ENCODE results near the gene RAB11FIP4.

Gene RAB11FIP4

DNA sequence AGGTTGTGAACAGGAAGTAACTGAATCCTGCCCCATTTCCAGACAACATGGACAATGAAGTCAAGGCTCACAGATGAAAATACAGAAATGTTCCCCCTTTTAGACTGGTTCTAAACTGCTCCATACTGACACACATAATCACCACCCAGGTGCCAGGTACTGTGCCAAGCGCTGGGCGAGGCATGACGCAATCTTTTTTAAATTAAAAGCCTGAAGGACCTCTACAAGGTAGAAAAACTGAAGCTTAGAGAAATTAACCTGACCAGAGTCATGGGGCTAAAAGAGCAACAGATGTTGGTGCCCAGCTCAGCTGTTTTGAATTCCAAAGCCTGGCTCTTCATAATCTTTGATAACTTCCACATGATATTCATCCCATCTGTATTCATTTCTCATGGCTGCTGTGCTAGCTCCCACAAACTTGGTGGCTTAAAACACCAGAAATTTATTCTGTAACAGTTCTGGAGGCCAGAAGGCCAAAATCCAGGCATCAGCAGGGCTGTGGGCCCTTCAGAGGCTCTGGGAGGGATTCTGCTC lies 4.9 kb upstream of the RAB11FIP4 start:
- DNase-seq (ENCODE audit: low read depth in 1 of 2, low spot score in 1 of 2): no peak

DNA sequence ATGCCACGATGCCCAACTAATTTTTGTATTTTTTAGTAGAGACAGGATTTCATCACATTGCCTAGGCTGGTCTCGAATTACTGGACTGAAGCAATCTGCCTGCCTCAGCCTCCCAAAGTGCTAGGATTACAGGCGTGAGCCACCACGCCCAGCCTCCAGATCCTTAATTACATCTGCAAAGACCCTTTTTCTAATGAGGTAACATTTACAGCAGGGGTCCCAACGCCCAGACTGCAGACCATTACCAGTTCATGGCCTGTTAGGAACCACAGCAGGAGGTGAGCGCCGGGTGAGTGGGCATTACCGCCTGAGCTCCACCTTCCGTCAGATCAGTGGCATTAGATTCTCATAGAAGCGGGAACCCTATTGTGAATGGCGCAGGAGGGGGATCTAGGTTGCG lies 4.0 kb upstream of the RAB11FIP4 start:
- DNase-seq (ENCODE audit: low read depth in 1 of 2, low spot score in 1 of 2): no peak

- no peak for DNase-seq (ENCODE audit: low read depth in 1 of 2, low spot score in 1 of 2)
These were observed 3.1 kb upstream of the RAB11FIP4 start for GRCh38 chr17:31388351-31388750.

DNA sequence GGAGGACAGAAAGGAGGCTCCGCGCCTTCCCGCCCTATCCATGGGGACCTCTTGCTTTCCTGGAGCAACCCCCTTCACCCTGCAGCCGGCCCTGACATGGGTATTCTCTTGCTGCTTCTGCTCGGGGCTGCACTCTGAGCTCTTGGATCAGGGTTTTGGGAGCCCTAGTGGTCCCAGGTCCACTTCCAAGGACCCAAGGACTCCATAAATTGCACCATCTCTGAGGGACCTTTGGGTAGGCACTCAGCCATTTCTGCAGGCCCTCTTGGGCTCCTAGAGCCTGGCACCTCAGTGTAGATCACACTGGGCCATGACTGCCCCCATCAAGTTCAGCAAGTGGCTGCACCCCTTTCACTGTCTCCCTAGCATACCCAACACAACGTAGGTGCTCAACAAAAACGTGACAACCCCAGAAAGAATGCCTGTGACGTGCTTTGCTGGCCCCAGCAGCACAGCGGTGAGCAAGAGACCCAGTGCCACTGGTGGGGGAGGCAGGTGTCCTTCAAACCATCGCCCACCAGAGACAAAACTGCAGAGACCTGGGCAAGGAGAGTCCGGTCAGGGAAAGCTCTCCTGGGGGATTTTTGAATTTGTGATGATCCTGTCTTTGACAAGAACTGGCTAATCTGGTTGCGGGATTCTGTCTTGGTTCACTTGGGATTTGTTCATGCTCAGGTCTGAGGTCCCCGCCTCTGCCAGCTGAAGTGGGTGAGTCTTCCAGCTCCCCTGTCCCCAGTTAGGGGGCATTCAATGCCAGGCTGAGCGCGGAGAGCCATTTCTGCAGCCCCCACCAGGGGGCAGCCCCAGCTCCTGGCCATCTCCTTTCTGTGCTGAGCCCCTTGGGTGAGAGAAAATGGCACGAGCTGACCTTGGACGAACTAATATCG lies 2.5 kb upstream of the RAB11FIP4 start:
- DNase-seq (ENCODE audit: low read depth in 1 of 2, low spot score in 1 of 2): peak in 1 of 2 donors; percentile 37

DNA sequence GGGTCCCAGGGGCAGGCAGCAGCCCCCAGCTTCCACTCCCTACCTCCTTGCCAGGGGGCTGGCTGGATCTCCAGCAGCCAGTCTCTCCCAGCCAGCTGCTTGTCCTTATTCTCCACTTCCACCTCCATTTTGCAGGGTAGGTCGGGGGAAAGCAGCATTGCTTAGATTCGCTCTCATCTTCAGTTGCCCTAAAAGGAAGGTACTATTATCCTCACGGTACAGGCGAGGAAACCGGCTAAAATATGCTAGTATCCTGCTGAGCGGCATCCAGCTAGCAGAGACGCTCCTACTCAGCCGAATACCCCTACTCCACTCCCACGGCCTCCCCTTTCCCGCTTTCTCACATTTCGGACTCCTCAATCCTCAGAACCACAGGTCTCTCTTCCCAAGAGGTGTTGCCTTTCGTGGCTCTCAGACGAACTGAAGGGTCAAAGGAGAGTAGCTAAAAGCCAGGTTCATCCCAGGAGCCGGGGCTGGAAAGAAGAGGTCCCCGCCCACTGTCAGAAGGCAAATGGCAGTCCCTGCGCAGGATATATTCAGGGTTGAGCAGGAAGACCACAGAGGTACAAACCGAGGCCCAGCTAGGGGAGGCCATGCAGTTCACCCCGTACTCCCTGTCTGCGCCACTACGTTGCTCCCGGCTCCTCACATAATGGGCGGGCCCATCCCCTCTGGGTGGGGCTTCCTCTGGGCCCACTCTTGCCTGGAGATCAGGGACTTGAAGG lies 1.7 kb upstream of the RAB11FIP4 start:
- DNase-seq (ENCODE audit: low read depth in 1 of 2, low spot score in 1 of 2): no peak

- DNase-seq (ENCODE audit: low read depth in 1 of 2, low spot score in 1 of 2): no peak
These were observed 1.1 kb upstream of the RAB11FIP4 start for GRCh38 chr17:31390426-31390747.

DNA sequence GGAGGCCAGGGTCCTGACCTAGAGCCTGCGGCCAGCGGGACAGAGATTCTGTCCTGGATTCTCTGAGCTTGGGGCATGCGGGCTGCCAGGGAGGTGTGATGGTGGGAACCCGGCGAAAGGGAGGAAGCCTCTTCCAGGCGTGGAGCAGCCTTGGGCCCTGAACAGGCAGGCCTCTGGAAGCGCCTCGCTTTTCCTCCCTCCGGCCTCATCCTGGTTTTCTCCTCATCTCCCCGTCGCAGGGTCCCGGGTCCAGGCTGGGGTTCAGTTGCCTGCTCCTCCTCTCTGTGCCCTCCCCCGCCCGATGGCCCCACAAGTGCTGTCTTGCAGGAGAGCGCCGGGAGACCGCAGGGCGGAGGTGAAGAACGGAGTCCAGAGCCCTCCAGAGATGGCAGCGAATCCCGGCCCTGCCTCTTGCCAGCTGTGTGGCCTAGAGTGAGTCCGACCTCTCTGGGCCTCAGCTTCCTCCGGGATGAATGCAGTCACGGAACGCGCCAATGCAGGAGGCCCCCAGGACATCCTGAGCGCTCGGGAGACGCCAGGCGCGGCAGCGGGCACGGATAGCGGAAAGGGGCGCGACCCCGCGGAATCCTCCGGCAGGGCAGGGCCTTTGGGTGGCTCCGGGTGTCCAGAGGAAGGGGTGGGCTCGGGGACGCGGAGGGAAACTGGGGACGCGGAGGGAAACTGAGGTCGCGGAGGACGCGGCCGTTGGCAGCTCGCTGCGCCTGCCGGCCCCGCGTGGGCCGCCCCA lies 553 bp upstream of the RAB11FIP4 start:
- no peak for DNase-seq (ENCODE audit: low read depth in 1 of 2, low spot score in 1 of 2)

DNA sequence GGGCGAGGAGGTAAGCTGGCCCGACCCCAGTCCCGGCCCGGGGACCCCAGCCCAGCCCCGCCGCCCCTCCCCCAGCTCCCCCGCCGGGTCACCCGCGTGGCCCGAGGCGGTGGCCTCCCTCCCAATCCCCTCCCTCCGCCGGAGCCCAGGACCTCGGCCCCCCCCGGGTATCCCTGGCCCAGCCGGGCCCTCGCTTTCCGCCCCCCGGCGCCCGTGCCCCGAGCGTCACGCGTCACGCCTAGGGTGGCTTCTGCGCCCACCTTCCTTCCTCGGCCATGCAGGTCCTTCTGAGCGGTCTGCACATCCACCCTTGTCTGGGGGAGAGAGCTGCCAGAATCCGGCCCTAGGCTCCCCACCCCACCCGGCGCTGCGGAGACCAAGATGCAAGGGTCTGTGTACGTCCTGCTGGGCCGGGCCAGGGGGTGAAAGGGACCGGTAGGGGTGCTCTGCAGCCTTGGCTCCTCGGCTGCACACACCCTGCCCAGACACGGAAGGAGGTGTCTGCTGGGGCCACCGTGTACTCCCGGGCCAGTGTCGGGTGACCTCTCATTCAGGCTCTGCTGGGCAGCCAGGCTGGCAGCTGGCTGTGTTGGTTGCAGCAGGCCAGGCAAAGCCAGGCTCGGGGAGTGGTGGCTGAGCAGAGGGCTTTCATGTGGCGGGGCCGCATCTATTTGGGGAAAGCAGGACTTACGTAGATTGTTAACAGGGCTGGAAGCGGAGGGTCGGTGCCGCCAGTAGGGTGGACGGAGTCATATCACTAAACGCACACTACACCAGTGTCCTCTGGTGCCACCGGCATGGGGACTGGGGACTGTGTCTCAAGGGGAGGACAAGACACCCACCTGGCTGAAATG lies 754 bp downstream of the RAB11FIP4 start:
- DNase-seq (ENCODE audit: low read depth in 1 of 2, low spot score in 1 of 2): no peak

DNA sequence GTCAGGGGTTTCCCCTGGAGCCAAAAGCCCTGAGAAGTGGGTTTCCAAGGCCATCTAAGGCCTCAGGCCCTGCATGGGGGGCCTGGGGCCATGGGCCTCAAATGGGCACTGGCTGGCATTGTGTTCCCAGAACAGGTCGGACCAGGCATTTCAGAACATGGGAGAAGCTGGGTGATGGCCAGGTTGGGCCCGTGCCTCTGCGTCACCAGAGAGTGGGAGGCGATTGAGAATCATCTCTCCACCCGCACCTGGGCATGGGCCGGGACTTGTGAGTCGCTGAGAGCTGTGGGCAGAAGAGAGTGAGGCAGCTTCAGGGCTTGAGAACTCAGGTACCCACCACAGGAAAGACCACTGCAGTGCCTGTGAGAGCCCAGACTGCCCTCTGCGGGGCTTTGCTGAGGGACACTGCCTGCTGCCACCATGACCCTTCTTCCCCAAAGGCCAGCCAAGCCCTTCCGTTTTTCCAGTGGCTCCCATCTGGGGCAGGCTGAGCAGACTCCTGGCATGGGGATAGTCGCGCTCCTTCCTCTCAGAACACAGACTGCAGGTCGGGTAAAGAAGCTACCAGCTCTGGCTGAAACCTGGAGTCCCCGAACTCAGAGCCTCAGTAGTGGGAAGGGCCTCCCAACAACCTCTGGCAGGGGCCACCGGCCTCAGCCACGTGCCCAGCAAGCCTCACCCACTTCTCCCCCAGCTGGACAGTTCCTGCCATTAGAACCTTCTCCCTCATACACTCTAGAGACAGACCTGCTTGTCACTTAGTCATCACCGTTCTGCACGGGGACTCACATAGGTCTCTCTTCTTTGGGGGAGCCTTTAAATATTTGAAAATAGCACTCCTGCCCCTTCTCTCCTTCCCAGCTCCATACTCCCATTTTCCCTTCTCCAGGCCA lies 1.6 kb downstream of the RAB11FIP4 start:
- DNase-seq (ENCODE audit: low read depth in 1 of 2, low spot score in 1 of 2): no peak

DNA sequence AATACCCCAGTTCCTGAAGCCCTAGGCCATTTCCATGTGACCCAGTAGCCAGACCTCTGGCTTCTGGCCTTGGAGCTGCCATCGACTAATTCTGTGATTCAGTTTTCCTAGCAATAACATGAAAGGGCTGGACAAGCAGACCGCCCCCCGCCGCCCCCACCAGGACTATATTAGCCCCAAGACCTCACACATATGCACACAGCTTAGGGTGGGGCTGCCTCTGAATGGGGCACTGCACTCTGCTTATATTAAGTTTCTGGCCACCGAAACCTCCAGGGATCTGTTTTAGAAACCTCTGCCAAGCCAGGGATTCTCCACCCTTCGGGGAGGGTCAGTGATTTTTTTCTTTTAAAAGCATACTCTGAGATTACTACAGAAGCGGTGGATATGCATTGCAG lies 2.3 kb downstream of the RAB11FIP4 start:
- no peak for DNase-seq (ENCODE audit: low read depth in 1 of 2, low spot score in 1 of 2)

- peak in 1 of 2 donors; percentile 30 for DNase-seq (ENCODE audit: low read depth in 1 of 2, low spot score in 1 of 2)
These were observed 3.1 kb downstream of the RAB11FIP4 start for GRCh38 chr17:31394544-31394943.

GRCh38 chr17:31397256-31397939 lies 5.9 kb downstream of the RAB11FIP4 start:
- no peak for DNase-seq (ENCODE audit: low read depth in 1 of 2, low spot score in 1 of 2)

GRCh38 chr17:31398381-31399311 lies 7.2 kb downstream of the RAB11FIP4 start:
- no peak for DNase-seq (ENCODE audit: low read depth in 1 of 2, low spot score in 1 of 2)

- DNase-seq (ENCODE audit: low read depth in 1 of 2, low spot score in 1 of 2): no peak
These were observed 9.0 kb downstream of the RAB11FIP4 start for GRCh38 chr17:31400481-31400950.

GRCh38 chr17:31401456-31402254 lies 10.2 kb downstream of the RAB11FIP4 start:
- no peak for DNase-seq (ENCODE audit: low read depth in 1 of 2, low spot score in 1 of 2)

- DNase-seq (ENCODE audit: low read depth in 1 of 2, low spot score in 1 of 2): no peak
These were observed 12.8 kb downstream of the RAB11FIP4 start for GRCh38 chr17:31404028-31404949.
